Measurements from ENCODE around the gene RTL9.

Gene RTL9

GRCh38 chrX:110346681-110347080 lies 12.0 kb upstream of the RTL9 start:
- peak; percentile 11 for TF ChIP-seq CTCF (IDR thresholded peaks at IDR 0.05; ENCODE audit: low read length, missing control alignments)
- peak; percentile 35 for DNase-seq (ENCODE audit: low read depth)
- no peak overlapping the region for H3K4me3 ChIP-seq (replicated peaks; ENCODE audit: low read depth, low read length)

GRCh38 chrX:110359273-110359672 lies 625 bp downstream of the RTL9 start:
- no peak for DNase-seq (ENCODE audit: low read depth)
- no peak for TF ChIP-seq CTCF (IDR thresholded peaks at IDR 0.05; ENCODE audit: low read length, missing control alignments)

GRCh38 chrX:110363244-110363643 lies 4.6 kb downstream of the RTL9 start:
- DNase-seq (ENCODE audit: low read depth), result no peak
- H3K4me3 ChIP-seq (replicated peaks; ENCODE audit: low read depth, low read length), result no peak overlapping the region
- no peak for TF ChIP-seq CTCF (IDR thresholded peaks at IDR 0.05; ENCODE audit: low read length, missing control alignments)

More at GRCh38 chrX:110359273-110359672, 625 bp downstream of the RTL9 start:
- H3K4me3 ChIP-seq (replicated peaks; ENCODE audit: low read depth, low read length), result no peak overlapping the region

GRCh38 chrX:110373310-110373709 lies 14.7 kb downstream of the RTL9 start:
- no peak overlapping the region for H3K4me3 ChIP-seq (replicated peaks; ENCODE audit: low read depth, low read length)
- no peak for DNase-seq (ENCODE audit: low read depth)
- TF ChIP-seq CTCF (IDR thresholded peaks at IDR 0.05; ENCODE audit: low read length, missing control alignments), result no peak

- no peak overlapping the region for H3K4me3 ChIP-seq (replicated peaks; ENCODE audit: low read depth, low read length)
- DNase-seq (ENCODE audit: low read depth), result no peak
- TF ChIP-seq CTCF (IDR thresholded peaks at IDR 0.05; ENCODE audit: low read length, missing control alignments), result no peak
Observed at GRCh38 chrX:110374559-110374958, 15.9 kb downstream of the RTL9 start.

GRCh38 chrX:110381216-110381615 lies 22.6 kb downstream of the RTL9 start:
- no peak for DNase-seq (ENCODE audit: low read depth)
- no peak for TF ChIP-seq CTCF (IDR thresholded peaks at IDR 0.05; ENCODE audit: low read length, missing control alignments)
- no peak overlapping the region for H3K4me3 ChIP-seq (replicated peaks; ENCODE audit: low read depth, low read length)

- peak; percentile 83 for DNase-seq (ENCODE audit: low read depth)
- TF ChIP-seq CTCF (IDR thresholded peaks at IDR 0.05; ENCODE audit: low read length, missing control alignments), result no peak
- no peak overlapping the region for H3K4me3 ChIP-seq (replicated peaks; ENCODE audit: low read depth, low read length)
Observed at GRCh38 chrX:110383414-110383813, 24.8 kb downstream of the RTL9 start.

All from fibroblast of pulmonary artery (primary cell).